GM19463 (cell line): Measurements from ENCODE around the gene ASCL2.

Experiments
- ATAC-seq: cut with Tn5 transposase; IDR thresholded peaks from one replicate; pipeline ENCODE4 v1.9.1; 2021; ENCODE audit warnings: mild to moderate bottlenecking, moderate library complexity; ENCODE audit not compliant: unreplicated experiment

The ASCL2 gene

DNA sequence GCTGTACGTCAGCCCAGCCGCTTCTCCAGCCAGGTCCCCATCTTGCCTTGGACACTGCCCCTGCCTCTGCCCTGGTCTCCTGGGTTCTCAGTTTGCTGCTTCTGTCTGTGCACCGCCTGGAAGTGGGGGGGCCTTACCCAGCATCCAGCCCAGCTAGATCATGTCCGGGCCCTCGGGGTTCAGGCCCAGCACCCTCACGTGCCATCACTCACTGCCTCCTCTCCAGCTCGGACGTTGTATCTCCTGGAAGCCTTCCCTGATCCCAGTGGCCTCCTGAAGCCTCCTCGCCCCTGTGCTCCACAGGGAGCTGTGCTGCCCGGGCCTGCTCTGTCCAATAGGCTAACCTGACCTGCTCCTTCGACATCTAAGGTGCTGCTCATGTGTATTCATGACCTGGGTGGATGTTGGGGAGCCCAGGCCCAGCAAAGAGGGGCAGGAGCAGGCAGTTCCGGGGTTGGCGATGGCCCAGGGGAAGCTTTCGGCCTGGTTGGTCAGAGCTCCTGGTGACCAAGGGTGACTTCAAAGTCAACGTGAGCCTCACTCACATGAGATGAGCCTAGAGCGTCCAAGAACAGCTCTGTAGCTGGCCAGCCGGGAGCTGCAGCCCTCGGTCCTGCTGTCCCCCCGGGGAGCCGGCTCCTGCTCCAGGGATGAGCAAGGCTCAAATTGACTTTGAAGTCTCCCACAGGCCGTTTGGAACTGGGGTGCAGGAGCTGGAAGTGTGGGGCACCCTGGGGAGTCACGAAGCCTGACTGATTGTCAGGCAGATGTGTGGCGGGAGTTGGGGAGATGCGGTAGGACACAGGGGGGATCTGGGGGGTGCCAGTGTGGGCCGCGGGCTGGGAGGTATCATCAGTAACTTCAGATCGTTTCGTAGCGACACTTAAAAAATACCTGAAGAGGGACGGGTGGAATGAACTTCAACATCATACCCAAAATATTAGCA is 5.2 kb upstream of the ASCL2 start:
- ATAC-seq: no peak

DNA sequence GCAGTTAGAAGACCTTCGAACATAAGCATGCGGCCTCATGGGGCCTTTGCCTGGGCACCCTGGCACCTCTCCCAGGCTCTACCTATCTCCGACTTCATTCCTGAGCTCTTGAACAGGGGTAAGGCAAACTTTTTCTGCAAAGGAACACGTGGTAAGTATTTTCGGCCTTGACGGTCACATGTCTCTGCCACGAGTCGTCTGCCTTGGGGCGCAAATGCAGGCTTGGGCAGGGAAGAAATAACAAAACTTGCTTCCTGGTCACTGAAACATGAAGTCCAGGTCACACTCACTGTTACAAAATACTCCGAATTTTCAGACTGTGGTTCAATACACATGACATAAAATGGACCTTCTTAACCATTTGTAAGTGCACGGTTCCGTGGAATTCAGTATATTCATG is 3.4 kb upstream of the ASCL2 start:
- ATAC-seq: no peak

DNA sequence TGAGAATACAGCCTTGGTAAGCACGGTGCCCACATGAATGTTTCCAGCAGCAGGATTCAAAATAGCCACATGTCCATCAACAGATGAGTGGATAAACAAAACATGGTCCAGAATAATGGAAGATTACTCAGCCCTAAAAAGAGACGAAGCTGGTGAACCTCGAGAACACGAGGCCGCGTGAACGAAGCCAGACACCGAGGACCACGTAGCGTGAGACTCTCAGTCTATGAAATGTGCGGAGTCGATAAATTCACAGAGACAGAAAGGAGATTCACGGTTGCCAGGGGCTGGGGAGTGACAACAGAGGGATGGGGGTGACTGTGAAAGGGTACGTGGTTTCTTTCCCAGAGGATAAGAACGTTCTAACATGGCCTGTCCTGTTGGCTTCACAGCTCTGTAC is 2.9 kb upstream of the ASCL2 start:
- no peak for ATAC-seq

DNA sequence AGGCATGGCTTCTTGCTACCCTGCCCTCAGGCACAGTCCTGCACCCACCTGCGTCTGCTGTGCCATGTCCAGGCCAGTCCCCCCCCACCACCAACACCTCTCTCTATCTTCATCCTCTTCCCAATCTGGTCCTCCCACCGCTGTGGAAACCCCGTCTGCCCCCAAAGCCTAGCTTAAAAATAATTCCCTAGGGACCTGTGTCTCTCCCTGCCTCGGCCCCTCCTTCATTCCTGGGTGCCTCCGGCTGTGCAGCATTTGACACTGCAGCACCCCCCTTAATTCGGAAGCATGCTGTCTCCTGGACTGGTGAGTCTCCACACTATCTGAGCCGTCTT is 2.5 kb upstream of the ASCL2 start:
- no peak for ATAC-seq

DNA sequence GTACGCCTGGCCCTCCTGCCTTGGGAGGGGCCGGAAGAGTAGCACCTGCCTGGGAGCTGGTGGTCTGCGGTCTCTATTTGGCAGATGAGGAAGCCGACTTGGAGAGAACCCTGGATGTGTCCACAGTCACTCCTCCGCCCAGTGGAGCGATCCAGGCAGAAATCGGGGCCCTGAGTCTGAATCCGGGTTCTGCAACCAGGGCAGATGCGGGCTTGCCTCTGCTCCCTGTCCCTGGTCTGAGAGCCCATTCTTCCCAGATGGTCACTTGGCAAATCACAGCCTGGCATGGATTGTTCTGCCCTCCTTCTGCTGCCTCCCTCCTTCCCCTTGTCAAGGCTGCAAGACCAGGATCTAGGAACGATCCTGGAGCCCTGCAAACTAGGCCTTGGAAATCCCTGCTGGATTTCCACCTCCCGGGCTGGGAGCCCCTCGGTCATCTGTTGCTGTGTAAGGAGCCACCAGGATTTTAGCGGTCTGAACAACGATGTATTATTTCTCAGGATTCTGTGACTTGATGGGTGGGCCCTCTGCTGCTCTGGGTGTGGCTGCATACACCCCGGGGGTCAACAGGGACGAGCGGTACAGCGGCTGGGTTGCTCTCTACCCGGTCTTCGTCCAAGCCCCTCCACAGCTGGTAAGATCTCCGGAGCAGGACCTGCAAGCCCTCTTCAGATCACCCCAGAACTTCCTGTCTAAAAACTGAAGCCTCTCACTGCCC is 2.0 kb upstream of the ASCL2 start:
- no peak for ATAC-seq

DNA sequence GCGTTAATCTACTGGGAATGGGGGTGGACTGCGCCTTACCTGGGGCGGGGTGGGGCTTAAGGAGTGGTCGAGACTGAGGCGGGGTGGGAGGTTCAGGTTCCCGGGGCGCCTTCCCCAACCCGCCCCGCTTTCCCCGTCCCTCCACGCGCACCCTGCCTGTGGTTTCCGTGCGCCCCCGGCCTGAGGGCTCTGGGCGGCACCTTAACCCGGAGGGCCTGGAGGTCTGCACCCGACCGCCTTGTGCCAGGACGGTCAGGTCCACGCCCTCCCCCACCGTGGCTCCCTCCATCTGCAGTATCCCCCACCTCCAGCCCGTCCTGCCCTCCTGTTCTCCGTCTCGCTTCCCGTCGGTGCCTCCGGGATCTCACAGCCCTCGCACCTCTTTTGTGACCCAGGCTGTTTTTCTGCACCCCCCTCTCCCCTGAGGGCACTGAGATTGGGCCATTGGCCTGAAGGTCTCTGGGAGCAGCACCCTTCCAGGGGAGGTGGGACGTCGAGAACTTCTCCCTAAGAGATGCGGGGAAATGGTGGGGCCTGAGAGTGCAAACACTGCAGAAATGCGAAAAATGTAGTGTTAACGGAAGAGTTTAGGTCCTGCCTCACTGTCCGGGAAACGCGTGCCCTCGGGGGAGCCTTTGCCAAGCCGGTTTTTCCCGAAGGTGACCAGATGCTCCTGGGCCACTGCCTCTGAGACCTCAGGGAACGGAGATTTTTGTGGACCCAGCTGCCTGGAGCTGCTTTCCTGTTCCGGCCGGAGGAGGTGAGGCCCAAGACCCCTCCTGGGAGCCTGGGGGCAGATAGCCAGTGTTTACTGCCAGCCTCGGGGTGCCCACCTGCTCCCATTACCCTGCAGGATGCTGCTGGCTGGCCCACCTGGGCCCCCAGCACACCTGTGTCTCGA is 1.2 kb upstream of the ASCL2 start:
- ATAC-seq: no peak

DNA sequence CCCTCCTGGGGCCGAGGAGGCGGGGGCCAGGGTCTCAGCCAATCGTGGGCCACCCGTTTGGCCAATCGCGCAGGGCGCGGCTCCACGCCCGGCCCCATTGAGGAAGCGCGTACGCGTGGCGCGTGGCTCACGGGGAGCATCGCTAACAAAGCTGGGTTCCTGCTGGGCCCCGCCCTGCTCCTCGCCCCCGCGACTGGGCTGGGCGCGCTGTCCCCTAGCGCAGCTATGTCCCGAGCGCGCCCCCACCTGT is 614 bp upstream of the ASCL2 start:
- no peak for ATAC-seq

DNA sequence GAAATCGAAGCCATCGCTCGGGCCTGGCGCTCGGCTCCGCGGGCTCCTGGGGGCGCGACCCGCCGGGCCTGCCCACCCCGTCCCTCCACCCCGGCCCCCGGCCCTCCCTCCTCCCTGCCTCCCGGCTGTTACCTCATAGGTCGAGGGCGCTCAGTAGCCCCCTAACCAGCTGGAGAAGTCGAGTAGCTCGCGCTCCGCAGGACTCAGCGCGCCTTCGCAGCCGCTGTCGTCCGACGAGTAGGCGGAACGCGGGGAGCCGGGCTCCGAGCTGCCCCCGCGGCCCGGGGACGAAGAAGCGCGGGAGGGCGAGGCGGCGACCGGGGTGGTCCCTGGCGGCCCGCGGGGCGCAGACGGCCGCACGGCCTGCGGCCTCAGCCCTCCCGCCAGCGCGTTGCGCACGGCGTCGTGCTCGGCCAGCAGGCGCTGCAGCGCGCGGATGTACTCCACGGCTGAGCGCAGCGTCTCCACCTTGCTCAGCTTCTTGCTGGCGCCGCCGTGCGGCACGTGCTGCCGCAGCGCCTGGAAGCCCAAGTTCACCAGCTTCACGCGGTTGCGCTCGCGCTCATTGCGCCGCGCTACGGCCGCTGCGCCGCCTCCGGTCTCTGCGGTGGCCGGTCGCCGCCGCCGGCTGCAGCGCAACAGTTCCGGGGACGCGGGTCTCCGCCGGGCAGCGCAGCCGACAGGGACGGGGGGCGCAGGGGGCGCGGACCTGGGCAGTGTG is 627 bp downstream of the ASCL2 start:
- no peak for ATAC-seq

DNA sequence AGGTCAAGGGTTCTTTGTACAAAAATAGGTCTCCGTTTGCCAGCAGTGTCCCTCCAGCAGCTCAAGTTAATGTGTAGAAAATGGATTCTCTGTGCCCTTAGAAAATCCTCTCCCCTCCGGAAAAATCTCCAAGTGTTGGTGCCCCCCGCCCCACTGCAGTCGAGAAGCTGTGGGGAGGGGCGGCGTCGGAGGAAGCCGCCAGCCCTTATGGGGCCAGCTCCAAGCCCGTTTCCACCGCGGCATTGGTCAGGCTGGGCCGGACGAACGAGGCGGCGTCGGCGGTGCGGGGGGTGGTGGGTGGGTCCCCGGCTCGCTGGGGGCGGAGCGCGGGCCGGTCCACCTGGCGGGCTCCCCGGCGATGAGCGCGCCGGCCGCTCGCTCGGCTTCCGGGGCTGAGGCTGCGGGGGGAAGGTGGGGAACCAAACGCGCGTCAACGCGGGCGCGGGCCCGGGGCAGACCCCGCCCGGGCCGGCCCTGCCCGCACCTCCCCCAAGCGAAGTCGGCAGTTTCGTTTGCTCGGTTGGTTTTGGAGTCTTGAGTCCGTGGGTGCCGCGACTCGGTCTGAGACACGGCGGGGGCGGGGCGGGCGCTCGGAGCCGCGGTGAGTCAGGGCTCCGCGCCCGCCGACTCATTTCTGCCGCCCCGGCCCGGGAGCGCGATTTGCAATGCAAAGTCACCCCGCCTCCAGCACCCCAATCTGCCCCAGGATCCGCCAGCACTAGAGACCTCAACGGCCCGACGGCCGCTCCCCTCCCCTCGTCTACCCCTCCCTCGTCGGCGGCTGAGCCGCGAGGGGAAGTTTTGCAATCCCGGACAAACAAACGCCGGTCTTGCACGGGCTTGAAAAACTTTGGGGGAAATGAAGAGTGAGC is 1.4 kb downstream of the ASCL2 start:
- no peak for ATAC-seq

DNA sequence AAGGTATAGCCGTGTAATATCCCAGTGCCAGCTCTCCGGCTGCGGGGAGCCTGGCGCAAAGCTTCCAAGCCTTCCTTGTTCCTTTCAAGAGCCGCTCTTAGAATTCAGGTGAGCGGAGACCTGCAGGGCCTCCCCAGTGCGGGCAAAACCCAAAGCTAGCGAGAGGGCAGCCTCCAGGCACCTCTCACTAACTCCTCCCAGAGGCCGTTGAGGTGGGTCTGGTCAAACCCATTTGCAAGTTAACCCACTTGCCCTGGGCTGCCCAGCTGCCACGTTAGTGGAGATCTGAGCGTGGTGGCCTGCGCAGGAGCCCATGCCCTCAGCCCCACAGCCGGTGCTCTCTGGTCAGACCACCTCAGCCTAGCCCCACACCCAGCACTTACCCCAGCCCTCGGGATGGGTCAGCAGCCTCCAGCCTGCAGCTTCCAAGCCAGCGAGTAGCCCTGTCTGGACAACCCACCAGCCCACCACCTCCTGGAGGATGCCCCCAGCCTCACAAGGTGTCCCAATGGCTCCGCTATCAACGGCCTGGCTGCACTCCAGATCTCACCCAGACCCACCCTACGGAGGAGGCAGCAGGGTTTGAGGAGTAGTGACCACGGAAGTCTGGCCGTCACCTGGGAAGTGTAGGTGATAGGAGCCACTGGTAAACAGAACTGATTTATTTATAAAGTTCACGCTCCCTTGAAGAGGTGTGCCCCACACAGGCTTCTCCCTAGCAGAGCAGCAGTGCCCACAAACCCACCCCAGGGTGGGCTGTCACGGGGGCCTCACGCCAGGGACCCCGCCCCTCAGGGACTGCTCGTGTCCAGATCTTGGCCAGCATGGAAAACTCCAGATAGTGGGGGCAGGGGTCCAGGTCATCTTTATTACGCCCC is 2.3 kb downstream of the ASCL2 start:
- no peak for ATAC-seq

DNA sequence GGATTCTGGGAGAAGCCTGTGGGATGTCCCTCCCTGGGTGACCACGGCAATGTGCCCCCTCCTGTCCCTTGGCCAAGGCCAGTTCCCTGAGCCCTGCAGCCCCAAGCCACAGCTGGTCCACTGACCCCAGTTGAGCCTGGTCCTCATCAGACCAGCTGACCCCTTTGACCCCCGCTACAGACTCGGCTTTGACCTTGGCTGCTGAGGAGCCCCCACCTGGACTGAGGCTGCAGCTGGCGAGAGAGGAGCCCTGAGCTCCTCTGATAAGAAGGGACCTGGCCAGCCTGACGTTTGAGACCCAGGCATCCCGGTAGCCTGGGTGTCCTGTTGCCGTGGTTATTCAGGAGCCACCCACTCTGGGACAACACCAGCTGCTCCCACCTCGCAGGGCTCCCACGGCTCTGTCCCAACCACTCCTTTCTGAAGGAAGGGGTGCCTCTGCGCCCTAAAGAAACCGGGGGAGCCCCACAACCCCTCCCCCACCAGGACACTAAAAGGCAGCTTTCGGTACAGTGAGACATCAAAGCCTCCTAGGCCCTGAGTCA is 3.0 kb downstream of the ASCL2 start:
- ATAC-seq: no peak

DNA sequence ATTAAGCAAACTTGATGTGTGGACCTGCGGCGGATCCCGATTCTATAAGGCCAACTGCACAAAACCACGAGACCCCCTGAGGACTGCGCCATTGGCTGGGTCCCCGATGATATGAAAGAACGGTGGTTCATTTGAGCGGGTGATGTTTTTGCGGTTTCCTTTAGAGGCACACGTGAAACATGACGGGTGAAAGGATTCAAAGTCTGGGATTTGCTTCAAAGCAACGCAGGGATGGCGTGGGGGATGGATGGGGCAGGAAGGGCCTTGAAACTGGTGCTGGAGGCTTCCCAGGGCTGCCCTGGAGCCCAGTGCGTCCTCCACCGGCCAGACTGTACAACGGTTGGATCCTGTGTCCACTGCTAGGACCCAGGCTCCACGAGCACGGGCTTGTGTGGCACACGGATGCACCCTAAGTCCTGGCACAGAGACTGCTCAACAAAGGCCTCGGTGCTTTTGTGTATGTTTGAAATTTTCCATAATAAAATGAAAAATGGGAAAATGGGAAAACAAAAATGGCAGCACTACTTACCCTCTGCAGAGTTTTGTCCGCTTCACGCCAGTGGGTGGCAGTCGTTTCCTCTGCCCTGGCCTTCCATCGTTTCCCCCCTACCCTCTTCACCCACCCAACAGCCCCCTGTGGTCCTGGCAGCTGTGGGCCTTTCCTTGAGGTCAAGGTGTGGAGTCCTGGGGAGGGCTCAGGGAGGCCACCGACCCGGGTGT is 3.6 kb downstream of the ASCL2 start:
- no peak for ATAC-seq

DNA sequence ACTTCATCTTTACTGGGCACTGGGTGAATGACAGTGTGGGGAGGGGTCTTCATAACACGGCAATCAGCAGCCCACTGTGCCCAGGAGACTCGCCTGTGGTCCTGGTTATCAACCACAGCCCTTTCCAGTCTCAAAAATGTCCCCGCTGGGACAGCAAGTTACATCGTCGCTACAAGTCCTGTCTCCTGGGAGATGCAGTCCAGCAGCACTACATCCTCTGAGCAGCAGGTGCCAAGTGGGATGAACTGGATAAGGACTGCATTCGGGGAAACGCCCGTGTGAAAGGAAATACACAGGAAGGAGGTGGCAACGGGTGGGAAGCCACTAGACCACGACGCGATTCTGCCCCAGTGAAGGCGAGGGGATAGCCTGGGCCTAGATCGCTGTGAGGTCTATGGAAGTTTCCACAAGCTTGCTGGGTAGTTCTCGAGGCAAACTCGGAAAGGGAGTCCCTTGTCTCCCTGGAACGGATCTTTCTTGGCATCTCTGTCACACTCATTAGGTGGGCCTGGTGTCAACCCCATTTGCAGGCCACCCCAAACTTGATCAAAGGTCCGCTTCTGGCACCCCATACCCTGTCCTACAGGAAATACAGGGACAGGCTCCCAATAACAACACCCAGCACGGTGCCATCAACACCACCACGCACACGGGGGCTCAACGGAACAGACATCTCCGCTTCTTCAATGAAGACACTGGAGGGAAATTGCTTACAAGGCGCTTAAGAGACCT is 4.4 kb downstream of the ASCL2 start:
- ATAC-seq: no peak

DNA sequence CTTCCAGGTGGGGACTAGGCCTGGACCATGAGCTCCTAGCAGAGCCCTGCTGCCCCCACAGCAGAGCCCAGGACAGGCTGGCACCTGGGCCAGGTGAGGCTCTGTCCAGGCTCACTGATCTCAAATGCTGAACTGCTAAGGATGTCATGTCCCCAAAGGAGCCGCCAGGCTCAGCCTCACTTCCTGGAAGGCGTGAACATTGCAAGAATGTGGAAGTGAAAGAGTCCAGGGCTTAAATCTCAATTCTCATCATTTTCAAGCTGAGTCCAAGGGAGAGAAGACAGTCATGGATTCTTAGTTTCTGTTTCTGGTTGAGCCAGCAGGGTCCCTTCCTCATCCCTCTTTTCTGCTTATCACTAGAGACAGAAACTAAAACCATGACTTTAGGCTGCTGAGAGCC is 5.0 kb downstream of the ASCL2 start:
- ATAC-seq: peak; percentile 60

DNA sequence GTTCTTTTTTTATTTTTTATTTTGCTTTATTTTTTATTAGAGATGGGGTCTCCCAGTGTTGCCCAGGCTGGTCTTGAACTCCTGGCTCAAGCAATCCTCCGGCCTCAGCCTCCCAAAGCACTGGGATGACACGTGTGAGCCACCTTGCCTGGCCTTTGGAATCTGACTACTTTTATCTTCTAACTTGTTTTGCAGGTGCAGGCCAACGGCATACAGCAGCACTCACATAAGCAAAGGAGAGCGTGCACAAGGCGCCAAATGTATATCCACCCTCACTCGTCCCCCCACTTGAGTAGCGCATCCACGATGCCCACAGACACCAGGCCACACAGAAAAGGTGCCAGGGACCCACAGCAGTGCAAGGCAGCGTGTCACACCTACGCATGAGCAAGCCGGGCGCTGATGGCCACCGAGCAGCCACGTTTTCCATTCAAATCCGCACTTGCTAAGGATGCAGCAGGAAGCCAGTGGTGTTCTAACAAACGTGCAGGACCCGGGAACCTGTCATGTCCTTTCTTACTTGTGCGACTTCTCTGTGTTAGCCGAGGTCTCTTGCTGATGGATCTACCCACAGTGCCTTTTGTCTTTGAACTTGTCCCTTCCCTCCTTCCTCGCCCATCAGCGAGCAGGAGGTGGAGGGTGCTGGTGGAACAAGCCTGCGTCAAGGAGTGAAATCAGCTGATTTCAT is 5.9 kb downstream of the ASCL2 start:
- no peak for ATAC-seq

DNA sequence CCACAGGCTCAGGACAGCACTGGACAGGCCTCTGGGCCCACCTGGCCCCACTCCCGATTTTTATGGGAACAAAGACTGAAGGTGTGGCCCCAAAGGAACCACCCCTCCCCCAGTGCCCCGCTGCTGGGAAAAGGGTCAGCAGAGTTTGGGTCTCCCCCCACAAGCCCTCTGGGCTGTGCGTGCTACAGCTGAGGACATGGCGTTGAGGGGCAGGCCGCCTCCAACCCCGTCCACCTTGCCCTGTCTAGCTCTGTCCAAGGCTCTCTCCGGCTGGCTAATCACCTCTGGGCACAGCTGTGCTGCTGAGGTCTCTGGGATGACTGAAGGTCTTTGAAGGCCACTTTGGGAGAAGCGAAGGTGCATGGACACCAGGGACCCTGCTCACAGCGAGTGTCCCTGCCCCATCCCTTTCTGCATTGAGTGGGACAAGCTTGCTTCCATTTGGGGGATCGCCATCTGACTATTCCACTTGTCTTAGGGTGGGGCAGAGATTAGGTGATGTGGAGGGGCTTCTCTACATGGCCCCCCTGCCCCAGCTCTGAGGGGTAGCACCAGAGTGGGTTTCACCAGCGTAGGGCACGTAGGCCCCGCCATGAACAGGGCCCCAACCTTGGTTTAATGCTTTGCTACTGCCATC is 6.5 kb downstream of the ASCL2 start:
- no peak for ATAC-seq
